GM21360 (cell line): ENCODE results near the gene ANKRD60.

Experiments
- ATAC-seq: cut with Tn5 transposase; IDR thresholded peaks from one replicate; pipeline ENCODE4 v1.9.1; 2021; ENCODE audit warnings: mild to moderate bottlenecking, moderate library complexity; ENCODE audit not compliant: unreplicated experiment

Gene ANKRD60

DNA sequence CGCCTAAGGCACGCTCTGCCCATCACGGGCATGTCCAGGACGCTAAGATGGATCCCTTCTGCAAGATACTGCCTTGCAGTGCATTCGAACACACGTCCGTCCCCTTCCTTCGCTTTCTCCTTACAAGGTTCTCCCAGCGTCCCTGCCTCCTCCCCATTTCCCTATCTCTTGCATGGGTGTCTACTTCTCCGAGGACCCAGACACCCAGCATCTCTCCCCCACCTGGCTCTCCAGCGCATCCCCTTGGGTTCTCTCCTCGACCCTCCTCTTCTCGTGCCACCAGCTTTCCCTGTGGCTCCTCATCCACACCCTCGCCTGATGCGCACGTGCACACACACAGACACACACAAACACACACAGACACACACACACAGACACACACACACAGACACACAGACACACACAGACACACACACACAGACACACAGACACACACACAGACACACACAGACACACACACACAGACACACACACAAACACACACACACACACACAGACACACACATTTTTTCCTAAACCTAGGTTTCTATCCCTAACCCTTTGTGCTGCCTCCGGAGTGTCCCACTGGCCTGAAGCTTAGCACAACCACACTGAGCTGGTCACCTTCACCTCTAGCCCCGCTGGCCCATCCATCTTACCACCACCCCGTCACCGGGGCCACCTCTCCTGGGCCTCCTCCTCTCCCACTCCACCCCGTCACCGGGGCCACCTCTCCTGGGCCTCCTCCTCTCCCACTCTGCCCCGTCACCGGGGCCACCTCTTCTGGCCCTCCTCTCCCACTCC, 31.9 kb downstream of the ANKRD60 start:
- ATAC-seq, result no peak

DNA sequence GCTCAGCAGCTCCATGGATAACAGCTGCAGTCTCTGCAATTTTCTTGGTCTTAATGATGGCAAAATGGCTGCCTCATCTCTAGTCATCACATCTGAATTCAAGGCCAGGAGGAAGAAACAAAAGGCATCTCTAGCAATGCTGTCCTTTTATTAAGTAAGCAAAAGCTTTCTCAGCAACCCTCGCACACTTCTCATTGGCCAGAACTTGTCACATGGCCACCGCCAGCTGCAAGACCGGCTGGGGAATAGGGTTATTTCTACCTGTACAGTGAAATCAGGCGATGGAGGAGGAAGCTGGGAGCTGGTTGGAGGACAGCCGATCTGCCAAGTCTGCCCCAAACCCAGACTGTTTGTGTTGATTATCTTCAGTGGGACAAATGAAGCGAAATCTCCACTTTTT, 33.4 kb downstream of the ANKRD60 start:
- no peak for ATAC-seq

- no peak for ATAC-seq
These were observed 34.2 kb downstream of the ANKRD60 start for GRCh38 chr20:58194175-58194791.

DNA sequence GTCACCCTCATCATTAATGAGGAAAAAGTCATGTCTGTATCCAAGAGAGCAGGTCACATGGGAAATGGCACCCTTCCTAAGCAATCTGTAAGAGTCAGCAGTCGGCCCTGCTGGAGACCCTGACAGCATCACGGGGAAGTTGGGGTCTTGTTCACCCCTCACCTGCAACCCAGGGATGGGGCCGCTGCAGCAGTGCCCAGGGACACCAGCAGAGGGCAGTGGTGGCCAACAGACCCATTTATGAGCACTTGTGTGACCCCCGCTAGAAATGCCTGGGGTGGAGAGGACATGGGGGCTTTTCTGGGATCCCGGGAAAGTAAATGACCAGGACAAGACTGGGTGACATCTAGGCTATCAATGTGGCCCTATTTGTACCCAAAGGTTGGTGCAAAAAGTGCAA, 35.9 kb downstream of the ANKRD60 start:
- ATAC-seq, result no peak

DNA sequence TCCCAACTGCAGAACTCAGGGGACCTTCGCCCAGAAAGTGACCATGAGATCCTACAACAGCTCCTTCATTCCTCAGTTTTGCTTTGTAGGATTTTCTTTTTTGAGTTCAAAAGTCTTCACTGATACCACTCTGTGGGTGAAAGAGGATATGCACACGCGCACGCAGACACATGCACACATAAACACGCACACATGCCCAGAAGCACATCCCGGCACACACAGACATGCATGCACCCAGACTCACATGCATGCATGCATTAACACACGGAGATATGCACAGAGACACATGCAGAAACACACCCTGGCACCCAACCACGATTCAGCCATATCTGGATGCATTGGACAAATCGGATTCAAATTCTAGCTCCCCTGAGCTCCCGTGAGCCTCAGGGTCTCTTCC, 36.4 kb downstream of the ANKRD60 start:
- ATAC-seq, result no peak

DNA sequence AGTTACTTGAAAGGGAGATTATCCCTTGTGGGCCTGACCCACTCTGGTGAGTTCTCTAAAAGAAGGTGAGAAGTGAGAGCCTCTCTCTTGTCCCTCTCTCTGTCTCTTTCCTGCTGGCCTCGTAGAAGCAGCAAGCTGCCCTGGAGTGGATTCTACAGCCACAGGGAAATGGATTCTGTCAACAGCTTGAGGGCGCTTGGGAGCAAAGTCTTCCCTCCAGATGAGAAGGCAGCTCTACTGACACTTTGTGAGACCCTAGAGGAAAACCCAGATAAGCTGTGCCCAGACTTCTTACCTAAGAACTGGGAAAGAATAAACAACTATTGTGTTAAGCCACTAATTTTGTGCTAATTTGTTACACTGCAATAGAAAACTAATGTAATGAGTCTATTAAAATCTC, 39.9 kb downstream of the ANKRD60 start:
- ATAC-seq, result no peak

DNA sequence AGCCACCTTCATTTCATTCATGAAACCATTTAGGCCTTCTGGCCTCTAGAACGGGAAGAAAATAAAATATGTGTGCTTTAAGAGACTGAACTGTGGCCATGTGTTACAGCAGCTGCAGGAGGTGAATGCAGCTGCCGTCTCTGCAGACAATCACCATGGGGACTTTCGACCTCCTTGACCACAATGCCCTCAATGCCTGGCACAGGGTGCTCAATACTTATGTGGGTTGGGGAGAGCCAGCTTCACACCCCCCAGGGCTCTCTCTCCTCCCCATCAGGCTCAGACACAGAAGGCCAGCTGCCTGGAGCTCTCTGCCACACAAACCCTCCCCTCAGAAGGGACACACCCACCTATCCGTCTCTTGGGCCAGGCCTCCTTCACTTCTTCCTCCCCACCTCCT, 43.5 kb downstream of the ANKRD60 start:
- no peak for ATAC-seq

DNA sequence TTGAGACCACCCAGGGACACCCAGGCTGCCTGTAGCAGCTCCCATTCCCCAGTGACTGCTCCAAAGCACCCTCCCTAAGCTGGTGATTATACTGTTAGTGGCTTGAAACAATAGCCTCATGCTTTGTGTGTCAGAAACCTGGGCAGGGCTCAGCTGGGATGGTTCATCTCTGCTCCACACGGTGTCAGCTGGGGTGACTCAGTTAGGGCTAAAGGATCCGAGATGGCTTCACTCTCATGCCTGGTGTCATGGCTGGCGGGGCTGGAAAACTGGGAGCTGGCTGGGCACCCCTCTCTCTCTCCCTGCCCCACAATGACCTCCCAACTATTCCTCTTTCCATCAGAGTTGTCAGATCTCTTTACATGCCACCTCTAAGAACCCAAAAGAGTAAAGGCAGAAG, 44.4 kb downstream of the ANKRD60 start:
- no peak for ATAC-seq

- no peak for ATAC-seq
These were observed 45.8 kb downstream of the ANKRD60 start for GRCh38 chr20:58182521-58183140.

GRCh38 chr20:58179432-58180099, 48.9 kb downstream of the ANKRD60 start:
- peak; percentile 76 for ATAC-seq

GRCh38 chr20:58179083-58179431, 49.4 kb downstream of the ANKRD60 start:
- ATAC-seq, result no peak

DNA sequence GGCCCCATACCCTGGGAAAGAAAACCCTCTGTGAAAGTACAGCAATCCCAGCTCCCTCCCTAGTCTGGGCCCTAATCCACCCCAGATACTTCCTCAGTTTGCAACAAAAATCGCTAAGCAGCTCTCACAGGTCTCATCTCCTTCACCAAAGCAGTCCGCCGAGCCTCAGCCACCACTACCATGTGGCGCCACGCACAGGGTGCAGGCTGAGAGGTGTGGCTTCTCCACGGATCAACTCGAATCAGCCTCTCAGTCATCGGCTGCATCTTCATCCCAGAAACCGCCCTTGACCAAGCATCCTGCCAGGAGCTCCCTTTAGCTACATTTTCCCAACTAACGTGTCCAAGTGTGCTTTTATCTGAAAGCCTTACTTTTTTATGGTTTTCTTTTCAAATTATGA, 50.7 kb downstream of the ANKRD60 start:
- ATAC-seq, result no peak

DNA sequence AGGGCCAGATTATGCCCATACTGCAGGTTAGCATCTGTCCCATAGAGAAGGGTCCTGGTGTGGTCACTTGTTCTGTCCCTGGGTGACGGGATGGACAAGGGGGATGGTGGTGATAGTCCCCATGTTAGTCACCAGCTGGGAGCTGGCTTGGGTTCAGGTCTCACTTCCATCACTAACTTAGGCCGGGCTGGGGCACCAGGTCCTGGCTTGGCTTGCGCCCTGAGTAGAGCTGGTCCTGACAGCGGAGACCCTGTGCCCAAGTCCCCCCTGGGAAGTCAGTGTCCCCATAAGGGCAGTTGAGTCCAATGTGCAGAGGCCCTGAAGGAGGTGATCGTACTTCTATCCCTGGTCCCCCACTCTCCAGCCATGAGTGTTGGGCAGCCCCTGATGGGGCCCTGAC, 52.6 kb downstream of the ANKRD60 start:
- ATAC-seq, result no peak

- ATAC-seq, result no peak
These were observed 53.0 kb downstream of the ANKRD60 start for GRCh38 chr20:58175425-58175824.

- no peak for ATAC-seq
These were observed 53.7 kb downstream of the ANKRD60 start for GRCh38 chr20:58174708-58175280.

DNA sequence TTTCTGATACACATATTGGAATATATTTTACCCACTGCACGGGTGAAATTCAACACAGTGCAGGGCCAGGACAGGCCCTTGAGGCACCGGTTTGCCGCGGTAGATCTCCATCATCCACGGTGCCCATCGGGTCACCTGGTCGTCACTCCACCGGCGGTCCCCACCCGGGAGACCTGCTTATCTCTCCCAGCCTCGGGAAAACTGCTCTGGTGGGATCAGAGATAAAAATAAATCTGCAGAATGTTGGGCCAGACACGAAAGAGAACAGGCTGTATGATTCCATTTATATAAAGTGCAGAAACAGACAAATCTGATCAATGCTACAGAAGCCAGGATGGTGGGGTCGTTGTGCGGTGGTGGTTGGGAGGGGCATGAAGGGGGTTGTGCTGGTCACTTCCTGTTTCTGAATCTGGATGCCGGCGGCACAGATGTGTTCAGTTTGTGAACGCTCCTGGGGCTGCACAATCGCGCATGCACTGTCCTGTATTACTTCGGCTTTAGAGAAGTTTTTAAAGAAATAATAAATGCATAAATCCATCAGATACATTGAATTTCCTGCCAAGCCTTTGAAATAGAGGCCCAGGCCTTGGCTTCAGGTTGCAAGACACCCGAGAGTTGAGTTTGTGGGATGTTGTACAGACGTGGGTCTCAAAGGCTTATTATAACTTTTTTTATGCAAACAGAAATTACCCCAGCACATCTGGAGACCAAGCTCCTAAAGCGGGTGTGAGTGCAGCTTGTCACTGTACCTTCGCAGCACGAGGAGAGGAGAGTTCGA, 54.3 kb downstream of the ANKRD60 start:
- no peak for ATAC-seq

GRCh38 chr20:58173091-58173490, 55.4 kb downstream of the ANKRD60 start:
- ATAC-seq, result no peak

GRCh38 chr20:58171796-58172425, 56.5 kb downstream of the ANKRD60 start:
- no peak for ATAC-seq

DNA sequence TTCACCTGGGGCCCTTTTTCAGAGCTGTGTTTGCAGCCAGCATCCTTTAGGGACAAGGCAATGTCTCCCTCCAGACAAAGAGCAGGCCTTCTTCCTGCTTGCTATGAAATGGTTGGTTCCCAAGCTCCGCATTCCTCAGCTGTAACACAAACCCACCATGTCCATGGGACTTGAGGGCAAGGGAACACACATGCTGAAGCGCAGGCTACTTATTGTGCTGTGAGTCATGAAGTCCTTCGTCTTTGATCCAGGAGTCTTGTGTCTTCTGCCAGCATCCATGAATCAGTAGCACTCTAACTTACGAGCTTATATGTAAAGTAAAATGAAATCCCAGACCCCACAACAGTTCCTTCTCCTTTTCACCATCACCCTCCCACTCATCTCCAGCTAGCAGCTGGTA, 59.0 kb downstream of the ANKRD60 start:
- ATAC-seq, result no peak

GRCh38 chr20:58168843-58169242, 59.6 kb downstream of the ANKRD60 start:
- ATAC-seq, result no peak
